HG02885 (cell line): ENCODE results near the gene TMEM260.

Experiments used
- ATAC-seq: cut with Tn5 transposase; IDR thresholded peaks from one replicate; pipeline ENCODE4 v1.9.1; 2021; ENCODE audit warnings: mild to moderate bottlenecking; ENCODE audit not compliant: unreplicated experiment, poor library complexity

Gene TMEM260

DNA sequence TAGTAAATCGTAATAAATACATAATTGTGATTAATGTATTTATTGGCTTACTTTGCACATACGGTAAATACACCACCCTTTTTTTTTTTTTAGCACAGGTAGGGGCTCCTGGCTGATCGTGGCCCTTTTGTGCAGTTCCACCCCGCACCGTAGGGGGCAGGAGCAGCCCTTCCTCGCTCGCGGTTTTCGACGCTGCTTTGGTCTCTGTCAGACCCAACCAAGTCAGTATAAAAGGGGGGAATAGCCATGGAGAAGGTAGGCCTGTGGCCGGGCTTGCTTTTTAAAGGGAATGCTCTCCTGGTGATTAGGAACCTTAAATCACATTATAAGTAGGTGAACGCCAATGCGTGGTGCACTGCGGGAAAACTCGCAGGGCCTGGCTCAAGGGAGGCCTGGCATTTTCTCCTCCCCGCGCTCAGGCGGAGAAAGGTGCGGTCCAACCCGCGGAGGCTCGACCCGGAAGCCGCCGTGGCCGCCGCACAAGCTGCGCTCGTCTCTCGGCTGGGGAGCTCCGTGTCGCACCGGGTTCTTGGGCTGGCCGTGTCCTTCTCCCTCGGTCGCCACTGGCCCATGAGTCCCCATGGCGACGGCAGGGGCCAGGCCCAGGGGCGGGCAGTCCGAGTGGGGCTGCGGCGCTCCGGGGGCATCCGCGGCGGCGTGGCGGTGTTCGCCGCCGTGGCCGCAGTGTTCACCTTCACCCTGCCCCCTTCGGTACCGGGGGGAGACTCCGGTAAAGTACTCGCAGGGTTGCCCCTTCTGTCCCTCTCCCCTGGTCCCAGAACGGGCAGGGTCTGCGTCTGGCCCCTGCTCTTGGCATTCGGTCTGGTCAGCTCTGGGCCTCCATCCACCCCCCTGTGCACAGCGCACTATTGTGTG lies at the start of gene TMEM260:
Gene TMEM260 (plus strand): TSS at position 454 of the 876 bp plus-strand sequence. CDS start 117 bp downstream, at position 571.
- peak; percentile 88 for ATAC-seq

DNA sequence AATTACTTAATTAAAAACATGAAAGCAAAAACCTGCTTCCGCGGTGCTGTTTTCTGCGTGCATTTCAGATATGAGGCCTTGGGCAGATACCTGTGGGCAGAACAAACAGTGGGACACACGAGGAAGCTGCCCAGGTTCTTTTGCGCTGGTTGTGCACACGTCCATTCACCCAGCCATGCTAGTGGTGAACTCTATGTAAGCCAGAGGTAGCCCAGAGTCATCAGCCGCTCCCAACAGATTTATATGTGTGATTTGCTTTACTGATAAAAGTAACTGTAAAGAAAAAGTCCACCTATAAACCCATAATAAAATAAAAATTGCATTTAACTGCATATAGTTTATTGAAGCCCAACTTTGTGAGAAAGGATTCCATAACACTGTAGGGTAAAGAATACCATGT lies 47.1 kb upstream of the TMEM260 start:
- ATAC-seq: no peak

DNA sequence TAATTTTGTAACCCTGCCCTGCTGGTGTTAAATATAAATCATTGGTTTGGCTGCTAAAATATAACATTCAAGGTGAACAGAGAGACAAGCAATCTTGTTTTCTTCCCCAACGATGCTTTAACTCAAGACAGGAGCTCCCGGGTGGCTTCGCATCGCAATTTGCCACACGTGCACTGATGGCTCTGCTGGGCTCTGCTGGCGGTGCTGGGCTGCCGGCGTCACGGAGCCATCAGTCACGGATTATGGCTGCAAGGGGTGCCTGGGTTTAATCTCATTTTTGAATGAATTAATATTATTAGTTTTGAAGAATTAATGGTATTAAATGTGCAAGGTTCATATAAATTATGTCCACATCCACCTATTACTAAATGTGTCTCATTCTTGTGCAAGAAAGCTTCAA lies 44.9 kb upstream of the TMEM260 start:
- ATAC-seq: no peak

DNA sequence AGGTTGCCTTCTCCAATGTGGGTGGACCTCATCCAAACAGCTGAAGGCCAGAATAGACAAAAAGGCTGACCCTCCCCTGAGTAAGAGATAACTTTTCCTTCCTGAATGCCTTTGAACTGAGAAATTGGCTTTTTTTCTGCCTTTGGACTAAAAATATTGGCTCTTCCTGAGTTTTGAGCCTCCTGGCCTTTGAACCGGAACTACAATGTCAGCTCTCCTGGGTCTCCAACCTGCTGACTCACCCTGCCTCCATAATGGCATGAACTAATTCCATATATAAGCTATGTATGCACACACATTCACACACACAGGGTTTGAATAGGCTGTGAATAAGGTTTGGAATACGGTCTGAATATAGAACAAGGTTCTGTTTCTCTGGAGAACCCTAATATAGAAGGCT lies 39.7 kb upstream of the TMEM260 start:
- ATAC-seq: no peak

DNA sequence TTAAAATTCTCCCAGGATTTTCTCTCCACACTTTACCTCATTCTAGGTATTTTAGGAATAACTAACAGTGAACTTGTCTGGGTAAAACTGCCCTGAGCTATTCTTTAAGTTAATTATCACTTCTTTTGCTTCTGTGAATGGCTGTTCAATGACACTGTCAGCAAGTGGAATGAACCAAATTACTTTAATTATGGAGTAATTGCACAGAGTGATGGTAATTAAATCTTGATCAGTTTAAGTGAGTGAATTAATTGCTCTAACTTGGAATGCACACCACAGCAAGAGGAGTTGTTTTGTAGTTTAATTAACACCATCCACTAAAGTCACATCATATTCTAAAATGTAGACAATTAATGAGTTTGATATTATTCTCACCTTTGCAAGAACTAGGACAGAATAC lies 36.2 kb upstream of the TMEM260 start:
- no peak for ATAC-seq

DNA sequence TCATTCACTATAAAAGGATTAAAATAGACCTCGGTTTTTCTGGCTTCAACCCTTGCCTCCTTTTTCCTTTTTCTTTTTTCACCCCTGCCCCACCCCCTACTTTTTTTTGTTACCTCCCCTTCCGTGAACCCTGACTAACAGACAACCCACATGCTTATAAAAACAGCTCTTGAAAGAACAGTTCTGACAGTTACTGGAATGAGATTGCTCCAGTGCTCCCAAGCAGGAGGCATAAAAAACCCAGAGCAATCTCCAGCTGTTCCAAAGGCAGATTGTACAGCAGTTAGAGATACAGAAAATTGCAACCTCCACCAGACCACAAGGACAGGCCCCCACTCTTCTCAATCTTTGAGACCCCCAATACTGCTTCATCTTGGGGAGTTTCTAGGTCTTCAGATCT lies 29.9 kb upstream of the TMEM260 start:
- no peak for ATAC-seq

DNA sequence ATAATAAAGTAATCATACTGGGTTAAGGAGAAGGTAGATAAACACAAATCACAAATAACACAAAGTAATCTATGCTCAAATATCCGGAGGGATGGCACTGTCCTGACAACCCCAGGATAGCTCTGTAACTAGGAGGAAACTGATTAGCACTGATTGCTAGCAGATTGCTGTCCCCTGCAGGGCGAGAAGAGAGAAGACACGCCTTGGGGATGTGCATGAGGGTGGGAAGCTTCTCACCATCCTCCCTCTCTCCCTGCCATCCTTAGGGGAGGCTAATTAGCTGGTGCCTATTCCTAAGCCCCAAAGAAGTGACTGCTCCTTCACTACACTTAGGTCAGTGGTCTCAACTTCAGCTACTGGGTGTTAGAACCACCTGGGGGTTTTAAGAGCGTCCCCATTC lies 27.0 kb upstream of the TMEM260 start:
- ATAC-seq: no peak

DNA sequence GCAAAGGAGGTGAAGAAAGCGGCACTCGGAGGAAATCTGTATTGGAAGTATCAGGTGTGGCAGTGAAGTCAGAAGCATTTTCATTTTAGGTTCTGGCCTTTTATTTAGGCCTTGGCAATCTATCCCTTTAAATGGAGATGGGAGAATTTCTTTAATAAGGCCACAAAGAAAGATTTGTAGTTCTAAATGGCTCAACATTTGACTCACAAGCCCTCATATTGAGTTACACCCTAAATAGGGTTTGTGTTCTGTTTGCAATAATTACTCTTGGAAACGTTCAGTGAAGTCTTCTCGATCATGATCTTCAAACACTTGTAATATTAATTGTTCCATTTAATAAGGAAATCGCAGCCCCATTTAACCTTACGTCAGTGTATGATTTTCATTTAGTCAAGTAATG lies 25.3 kb upstream of the TMEM260 start:
- no peak for ATAC-seq

DNA sequence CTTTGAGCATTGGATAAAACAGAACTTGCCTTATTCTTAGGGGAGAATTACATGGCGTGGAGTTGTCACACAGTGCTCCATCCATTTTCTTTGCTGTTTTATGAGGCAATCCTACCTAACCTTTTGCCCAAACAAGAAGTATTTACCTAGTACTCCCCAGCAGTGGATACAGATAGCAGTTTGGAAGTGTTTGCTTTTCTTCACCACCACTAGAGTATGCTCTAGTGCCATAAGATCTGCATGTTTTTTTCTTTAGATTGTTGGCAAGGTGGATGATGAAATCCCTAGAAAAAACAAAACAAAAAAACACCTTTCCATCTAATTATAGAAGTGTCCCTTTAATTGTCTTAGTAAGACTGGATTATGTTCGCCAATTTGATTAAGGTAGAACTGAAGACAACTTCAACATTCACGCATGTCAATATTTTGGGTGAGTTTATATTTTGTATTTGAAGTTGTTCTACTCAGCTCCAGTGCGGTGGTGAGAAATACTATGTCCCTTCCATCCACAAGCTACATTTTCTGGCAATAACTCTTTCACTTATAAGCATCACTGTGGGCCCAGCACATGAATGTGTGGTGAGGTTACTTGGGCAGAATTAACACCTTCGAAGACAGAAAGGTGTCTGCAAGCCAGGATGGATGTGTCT lies 23.6 kb upstream of the TMEM260 start:
- peak; percentile 59 for ATAC-seq

DNA sequence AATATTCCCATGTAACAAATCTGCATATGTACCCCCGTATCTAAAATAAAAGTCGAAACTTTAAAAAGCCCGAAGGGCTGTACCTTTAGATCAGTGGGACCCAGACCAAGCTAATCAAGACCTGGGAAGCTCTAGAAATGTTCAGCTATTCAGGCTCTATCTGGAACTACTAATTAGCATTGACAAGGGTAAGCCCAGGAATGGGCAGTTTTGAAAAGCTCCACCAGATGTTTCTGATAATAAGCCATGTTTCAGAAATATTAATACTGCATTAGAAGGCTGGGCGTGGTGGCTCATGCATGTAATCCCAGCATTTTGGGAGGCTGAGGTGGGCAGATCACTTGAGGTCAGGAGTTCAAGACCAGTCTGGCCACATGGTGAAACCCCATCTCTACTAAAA lies 20.4 kb upstream of the TMEM260 start:
- no peak for ATAC-seq

DNA sequence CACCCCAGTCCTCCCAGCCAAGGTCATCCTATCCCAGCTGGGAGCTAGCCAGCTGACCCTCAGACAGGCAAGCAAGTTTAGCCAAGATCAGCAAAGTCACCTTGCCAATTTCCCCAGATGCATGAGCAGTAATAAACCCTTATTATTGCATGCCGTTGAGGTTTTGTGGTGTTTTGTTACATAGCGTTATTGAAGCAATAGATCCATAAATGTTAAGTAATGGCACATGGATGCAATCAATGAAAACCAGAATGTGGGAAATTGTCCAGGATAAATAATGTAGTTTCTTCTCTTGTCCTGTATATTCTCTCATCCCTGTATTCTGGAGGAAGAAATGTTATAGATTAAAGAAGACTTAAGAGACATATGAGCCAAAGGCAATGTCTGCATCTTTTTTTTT lies 18.0 kb upstream of the TMEM260 start:
- ATAC-seq: no peak

DNA sequence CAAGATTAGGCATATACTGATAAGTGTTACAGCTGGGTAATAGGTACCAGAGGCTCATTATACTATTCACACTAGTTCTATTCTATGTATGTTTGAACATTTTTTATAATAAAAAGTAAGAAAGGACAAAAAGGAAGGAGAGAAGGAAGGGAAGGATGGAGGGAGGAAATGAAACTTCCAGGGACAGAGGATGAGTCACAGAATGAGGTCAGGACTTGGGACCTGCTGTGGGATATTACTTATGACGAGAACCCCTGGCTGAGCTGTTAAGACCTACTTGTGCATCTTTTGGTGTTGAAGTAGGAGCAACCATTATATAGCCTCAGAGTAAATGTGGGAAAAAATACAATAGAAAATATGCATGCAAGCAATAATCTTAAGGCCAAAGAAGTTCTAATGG lies 16.7 kb upstream of the TMEM260 start:
- ATAC-seq: no peak

DNA sequence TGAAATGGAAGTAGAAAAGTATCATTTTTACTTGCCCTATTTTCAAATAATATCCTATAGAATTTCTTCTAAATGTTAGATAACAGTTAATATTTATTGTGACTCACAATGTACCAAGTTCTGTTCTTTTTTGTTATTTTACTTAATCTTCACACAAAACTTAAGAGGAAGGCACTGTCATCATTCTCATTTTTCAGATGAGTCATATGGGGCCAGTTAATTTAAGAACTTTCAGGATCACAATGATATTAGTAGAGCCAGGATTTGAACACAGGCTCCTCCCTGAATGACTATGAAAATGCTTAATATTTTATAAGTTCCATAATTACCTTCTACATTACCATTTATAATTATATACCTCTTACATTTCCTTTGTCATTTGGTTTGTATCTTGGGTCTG lies 10.4 kb upstream of the TMEM260 start:
- ATAC-seq: no peak

DNA sequence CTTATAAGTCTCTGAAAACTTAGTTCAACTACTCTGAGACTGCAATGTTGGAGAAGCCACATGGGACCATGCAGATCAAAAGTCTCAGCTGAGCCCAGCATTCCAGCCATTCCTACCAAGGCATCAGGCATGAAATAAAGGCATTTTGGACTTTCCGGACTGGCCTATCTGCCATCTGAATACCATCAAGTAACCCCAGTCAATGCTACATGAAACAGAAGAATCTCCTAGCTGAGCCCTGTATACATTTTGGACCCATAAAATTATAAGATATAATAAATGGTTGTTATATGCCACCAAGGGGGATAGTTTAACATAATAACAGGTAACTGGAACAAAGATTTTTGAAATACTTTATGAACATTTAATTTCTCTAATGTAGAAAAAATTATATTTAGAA lies 9.3 kb upstream of the TMEM260 start:
- no peak for ATAC-seq

DNA sequence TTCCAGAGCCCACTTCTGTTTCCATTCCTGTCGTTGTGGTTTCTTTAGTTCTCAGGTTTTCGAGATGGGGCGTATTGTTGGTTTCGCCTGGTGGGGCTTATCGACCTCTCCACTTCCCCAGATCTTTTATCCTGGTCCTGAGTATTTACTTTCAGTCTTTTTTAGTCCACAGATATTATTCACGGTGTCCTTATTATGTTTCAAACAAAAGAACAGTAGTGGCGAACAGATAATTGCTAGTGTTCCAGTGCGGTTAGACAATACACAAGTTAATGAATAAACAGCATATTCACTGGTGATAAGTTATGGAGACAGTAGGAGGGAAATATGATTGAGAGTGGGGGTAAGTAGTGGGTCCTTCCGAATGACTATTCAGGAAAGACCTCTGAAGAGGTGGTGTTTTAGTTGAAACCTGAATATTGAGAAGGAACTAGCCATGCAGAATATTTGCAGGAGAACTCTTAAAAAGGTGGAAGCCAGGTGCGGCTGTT lies 668 bp downstream of the TMEM260 start:
- ATAC-seq: no peak

DNA sequence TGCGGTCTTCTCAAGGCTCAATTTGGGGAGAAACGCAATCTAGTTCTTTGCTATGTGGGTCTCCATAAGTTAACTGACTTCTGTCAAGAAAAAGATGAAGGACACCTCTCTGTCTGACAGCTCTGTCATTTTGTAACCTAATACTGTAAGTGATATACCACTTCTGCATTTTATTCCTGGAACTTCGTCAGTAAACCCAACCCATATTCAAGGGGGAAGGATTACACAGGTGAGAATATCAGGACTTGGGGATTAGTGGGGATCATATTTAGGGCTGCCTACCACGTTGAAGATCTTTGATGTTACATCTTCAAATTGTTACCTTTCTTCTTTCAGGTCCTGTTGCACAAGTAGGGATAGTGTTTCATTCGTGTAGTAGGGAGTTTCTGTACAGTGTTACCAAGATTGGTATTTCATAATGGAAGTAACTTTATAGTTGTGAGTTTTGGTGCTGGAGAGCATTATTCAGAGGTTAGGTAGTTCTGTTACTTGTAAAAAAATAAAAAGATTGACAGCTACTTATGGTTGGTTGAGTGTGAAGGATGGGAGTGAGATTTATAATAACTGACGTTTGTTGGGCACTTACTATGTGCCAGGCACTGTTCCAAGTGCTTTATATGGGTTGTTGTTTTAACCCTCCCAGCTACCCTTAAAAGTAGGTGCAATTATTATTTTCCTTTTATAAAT lies 1.6 kb downstream of the TMEM260 start:
- ATAC-seq: peak; percentile 23

DNA sequence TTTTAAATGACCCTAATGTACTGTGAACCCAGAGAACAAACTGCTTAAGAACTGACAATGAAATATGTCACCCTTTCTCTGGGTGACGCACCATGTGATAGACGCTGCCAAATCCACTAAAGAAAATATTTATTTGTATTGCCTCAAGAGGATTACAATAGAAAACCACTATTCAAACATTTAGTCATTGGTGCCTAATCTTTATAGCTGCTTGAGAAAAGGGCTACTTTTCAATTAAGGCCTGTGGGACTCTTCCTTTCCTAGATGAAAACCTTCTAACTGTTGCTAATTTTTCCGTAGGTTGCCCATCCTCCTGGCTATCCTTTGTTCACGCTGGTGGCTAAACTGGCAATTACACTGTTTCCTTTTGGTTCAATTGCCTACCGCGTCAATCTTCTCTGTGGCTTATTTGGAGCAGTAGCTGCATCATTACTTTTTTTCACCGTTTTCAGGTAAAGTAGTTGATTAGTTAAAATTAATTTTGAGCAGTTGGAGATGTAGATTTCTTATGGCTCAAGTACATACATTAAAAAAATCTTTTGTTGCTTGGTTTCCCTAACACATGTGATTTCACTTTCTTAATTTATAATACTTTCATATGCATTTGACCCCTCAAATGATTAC lies 6.0 kb downstream of the TMEM260 start:
- no peak for ATAC-seq

DNA sequence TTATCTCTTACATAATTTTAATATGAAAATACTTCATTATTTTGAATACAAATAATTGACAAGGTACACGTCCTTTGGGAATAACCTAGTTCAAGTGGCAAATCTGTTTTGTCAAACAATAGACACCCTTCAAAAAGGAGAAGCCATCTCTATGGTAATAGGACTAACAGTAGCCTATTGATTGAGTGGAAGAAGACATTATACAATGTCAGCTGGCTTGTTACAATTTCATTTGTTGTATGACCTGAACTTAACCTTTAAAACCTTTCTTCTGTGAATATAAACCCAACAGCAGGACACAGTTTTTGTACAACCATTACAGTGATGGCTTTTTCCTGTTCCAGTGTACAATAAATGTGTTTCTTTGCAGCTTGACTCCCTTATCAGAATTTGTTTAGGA lies 8.1 kb downstream of the TMEM260 start:
- no peak for ATAC-seq

DNA sequence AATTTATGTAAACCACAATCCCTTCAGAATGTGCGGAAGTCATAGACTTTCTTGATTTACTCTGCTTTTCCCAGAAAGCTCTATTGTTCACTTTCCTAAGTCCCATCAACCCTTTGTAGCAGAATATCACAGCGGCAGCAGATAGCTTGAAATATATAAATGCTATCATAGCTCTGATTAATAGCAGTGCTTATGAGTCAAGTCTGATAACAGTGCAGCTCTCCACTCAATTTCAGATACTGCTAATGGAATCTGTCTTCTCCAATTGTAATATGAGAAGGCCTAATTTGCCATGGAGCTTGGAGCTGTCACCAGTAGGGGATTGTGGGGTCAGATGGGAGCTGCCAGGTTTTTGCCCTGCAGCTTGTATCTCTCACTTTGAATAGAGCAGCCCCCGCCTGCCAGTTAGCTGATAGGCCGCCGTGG lies 10.9 kb downstream of the TMEM260 start:
- no peak for ATAC-seq

DNA sequence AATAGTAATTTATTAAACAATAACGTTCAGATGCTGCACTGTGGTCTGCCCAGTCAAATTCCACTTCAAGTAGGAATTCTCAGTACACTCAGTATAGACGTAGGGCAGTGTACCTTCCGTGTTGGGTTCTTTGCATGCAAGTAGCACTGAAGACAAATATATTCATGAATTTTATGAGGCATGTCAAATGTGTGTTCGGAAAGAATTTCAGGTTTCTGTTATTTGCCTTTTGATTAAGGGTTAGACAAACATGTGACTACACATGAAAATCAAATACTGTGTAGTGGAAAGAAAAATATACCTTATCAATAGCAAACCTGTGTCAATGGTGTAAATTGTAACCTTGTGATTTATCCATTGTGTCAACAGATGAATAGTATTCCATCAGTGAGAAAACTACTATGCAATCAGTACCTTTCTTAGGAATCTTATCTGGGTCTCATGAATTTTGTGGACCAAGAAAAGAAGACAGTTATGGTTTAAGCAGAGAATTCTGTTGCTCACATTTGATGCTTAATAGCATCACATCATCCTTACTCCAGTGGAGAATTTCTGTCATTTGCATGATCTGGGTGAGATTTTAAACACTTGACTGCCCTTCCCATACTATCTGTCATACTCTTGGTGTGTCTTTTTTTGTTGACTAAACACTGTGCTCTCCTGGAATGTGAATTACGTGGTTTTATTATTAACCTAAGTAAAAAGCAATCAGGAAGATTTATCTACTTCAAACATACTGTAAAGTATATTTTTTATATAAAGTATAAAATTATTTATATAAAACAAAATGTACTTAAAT lies 13.3 kb downstream of the TMEM260 start:
- ATAC-seq: no peak
